Stomach (tissue), 9 donors: ENCODE data around the gene ZNF879. TPM values are rescaled to one million over a fixed set of nuclear protein-coding genes. Genes with fewer than 3 reads are reported as not detected.

Source experiments
- DNase-seq, 2 donors: peaks; one replicate each; pipeline versions ENCODE4 v3.0.0 to v3.0.0-alpha.2; 2013 to 2019
- H3K27ac ChIP-seq, 5 donors: fragments of 200-600 bp in 4 of 5; sonication (generic) in 4 of 5; one replicate each; pipeline ENCODE4 v1.5.1; 2013 to 2019; ENCODE audit warnings: mild to moderate bottlenecking in 1 of 5, moderate library complexity in 1 of 5
- H3K27me3 ChIP-seq, 3 donors: fragments of 200-600 bp; sonication (generic); one replicate each; pipeline ENCODE4 v1.5.1; 2017 to 2019; ENCODE audit warnings: mixed run types in 1 of 3
- H3K36me3 ChIP-seq, 4 donors: fragments of 200-600 bp; sonication (generic); 1 replicate in 3 of 4; 2 replicates in 1 of 4; pipeline ENCODE4 v1.5.1; 2016 to 2019
- H3K4me1 ChIP-seq, 4 donors: fragments of 200-600 bp; sonication (generic); one replicate each; pipeline ENCODE4 v1.5.1; 2016 to 2019
- H3K4me3 ChIP-seq, 4 donors: fragments of 200-600 bp; sonication (generic) in 3 of 4; one replicate each; pipeline ENCODE4 v1.5.1; 2016 to 2019; ENCODE audit warnings: mild to moderate bottlenecking in 1 of 4
- H3K9me3 ChIP-seq, 4 donors: fragments of 200-600 bp; sonication (generic); one replicate each; pipeline ENCODE4 v1.5.1; 2016 to 2019
- EP300 ChIP-seq: sonication (generic); formaldehyde crosslinking; IDR thresholded peaks from one replicate; pipeline ENCODE4 v1.6.1; 2017; ENCODE audit warnings: antibody characterized with exemption
- POLR2A ChIP-seq, 4 donors: fragments of 450-650 bp; IDR thresholded peaks; one replicate each; pipeline ENCODE4 v1.6.1; 2016; ENCODE audit warnings: antibody characterized with exemption in 4 of 4, control low read depth in 2 of 4, mild to moderate bottlenecking in 1 of 4, moderate library complexity in 1 of 4
- POLR2AphosphoS5 ChIP-seq, 3 donors: sonication (generic); formaldehyde crosslinking; IDR thresholded peaks; one replicate each; pipeline ENCODE4 v1.6.1; 2016; ENCODE audit warnings: antibody characterized with exemption in 3 of 3
- WGBS, 5 donors: extraction: QIAGEN DNeasy Blood & Tissue Kit in 3 of 5; methylation state at CpG; one replicate each; pipeline versions ENCODE4 v1.1.5 to v1.1.7; 2013 to 2018; 5-methylcytosine and 5-hydroxymethylcytosine counted together
- intact Hi-C: fragments of 100-400 bp; cut with DNase I; formaldehyde crosslinking; loops from one replicate; pipeline ENCODE4 v1.15.1; 2023; ENCODE audit warnings: low total_unique reads
- polyA plus RNA-seq, 3 donors: library from polyadenylated mRNA; stranded (reverse); fragments of 200-250 nt; gene quantifications; one replicate each; pipeline ENCODE4 v1.2.3, GENCODE V29; 2013
- total RNA-seq, 5 donors: library from RNA; depleted of rRNA; stranded (reverse); fragments of >200 nt; gene quantifications; one replicate each; pipeline versions ENCODE4 v1.1.0 to v1.2.3, GENCODE V29; 2014 to 2016
- TF ChIP-seq, protein P1 (sequence below), 7 experiments: fragments of 450-650 bp in 4 of 7; fragments of 200-600 bp in 3 of 7; sonication (generic) in 3 of 7; IDR thresholded peaks; one replicate each; pipeline ENCODE4 v1.5.1; 2016 to 2019; ENCODE audit warnings: antibody characterized with exemption in 7 of 7, control low read depth in 2 of 7, mild to moderate bottlenecking in 1 of 7
- donor health status: healthy with polysubstance abuse.
- donor health status: Bipolar disorder and iron deficiency.
- donor health status: healthy.

Gene ZNF879
- total and polyA plus RNA-seq, 8 donors: 0.76 to 18.7 (median 3.2) TPM

DNA sequence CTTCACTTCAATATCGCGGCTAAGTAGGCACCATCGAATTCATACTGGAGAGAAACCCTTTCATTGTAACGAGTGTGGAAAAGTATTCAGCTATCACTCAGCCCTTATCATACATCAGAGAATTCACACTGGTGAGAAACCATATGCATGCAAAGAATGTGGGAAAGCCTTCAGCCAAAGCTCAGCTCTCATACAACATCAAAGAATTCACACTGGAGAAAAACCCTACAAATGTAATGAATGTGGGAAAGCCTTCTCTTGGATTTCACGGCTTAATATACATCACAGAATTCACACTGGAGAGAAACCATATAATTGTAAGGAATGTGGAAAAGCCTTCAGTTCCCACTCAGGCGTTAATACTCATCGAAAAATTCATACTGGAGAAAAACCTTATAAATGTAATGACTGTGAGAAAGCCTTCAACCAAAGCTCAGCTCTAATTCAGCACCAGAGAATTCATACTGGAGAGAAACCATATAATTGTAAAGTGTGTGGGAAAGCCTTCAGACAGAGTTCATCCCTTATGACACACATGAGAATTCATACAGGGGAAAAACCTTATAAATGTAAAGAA, 9.5 kb downstream of the ZNF879 start:
- peaks cover 68 to 100% (median 99%) of the 10 kb centered on the region in 4 donors for H3K9me3 ChIP-seq
- H3K36me3 ChIP-seq: peaks cover 49 to 69% (median 57%) of the 10 kb centered on the region in 4 donors
- 96 to 99% (median 98%) methylated on average over 7 of the region's 7 CpGs for WGBS, 5 donors

DNA sequence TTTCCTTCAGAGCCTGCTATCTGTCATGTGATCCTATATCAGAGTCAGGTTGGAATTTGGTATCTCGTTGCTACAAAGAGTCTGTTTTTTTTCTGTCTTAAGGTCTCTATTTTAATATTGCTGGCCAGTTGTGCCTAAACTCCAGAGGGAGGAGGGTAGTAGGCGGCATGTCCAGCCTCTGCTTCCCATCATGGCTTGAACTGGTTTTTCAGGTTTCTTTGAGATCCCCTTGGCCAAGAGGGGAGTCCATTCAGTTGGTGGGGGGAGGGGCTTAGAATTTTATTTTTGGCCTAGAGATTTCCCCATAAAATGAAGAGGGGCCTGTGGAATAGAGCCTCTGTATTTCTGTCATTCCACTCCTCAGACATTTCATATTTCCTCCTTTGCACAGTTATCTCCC, 21.2 kb downstream of the ZNF879 start:
- no peaks in the 10 kb centered on the region for H3K36me3 ChIP-seq
- 63 to 76% (median 70%) methylated on average over 2 of the region's 2 CpGs for WGBS, 5 donors
- intact Hi-C loops: no loop called here
- H3K27ac ChIP-seq: no peak overlapping the region
- H3K4me3 ChIP-seq: no peak overlapping the region
- TF ChIP-seq POLR2A (IDR thresholded peaks at IDR 0.05) (no peak), EP300 (no peak), POLR2AphosphoS5 (IDR thresholded peaks at IDR 0.05) (no peak)
- TF ChIP-seq, protein P1, sequence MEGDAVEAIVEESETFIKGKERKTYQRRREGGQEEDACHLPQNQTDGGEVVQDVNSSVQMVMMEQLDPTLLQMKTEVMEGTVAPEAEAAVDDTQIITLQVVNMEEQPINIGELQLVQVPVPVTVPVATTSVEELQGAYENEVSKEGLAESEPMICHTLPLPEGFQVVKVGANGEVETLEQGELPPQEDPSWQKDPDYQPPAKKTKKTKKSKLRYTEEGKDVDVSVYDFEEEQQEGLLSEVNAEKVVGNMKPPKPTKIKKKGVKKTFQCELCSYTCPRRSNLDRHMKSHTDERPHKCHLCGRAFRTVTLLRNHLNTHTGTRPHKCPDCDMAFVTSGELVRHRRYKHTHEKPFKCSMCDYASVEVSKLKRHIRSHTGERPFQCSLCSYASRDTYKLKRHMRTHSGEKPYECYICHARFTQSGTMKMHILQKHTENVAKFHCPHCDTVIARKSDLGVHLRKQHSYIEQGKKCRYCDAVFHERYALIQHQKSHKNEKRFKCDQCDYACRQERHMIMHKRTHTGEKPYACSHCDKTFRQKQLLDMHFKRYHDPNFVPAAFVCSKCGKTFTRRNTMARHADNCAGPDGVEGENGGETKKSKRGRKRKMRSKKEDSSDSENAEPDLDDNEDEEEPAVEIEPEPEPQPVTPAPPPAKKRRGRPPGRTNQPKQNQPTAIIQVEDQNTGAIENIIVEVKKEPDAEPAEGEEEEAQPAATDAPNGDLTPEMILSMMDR (IDR thresholded peaks at IDR 0.05): no peak
- DNase-seq: no peak
- H3K27me3 ChIP-seq: no peaks in the 10 kb centered on the region
- peaks cover 6 to 95% (median 58%) of the 10 kb centered on the region in 4 donors for H3K9me3 ChIP-seq
- no peaks in the 10 kb centered on the region for H3K4me1 ChIP-seq

More for the DNA sequence above, 9.5 kb downstream of the ZNF879 start:
- TF ChIP-seq EP300 (no peak), POLR2A (IDR thresholded peaks at IDR 0.05) (no peak), POLR2AphosphoS5 (IDR thresholded peaks at IDR 0.05) (no peak)
- TF ChIP-seq, protein P1 (IDR thresholded peaks at IDR 0.05): no peak
- H3K4me3 ChIP-seq: no peak overlapping the region
- H3K4me1 ChIP-seq: no peaks in the 10 kb centered on the region
- intact Hi-C loops: no loop called here
- no peak for DNase-seq
- no peaks in the 10 kb centered on the region for H3K27me3 ChIP-seq
- H3K27ac ChIP-seq: no peak overlapping the region

DNA sequence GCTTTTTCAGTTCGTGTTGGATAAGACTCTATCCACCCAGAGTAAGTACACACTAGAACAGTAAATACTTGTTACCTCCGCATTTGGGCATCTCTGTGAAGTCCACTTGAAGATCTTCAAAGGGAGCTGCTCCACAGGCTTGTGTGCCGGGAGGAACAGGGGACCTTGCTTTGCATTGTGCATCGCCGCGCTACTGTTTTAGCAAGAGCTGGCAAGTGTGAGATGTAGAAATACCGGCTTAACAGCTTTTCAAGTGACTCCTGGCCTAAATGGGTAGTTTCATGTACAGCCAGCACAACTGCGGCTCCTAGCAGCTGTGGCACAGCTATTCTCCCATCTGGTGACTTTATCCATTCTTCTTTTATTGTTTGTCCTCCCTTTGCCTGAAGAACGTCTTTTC, 28.2 kb downstream of the ZNF879 start:
- H3K27ac ChIP-seq: no peak overlapping the region
- no peak for DNase-seq
- 65 to 80% (median 76%) methylated on average over 9 of the region's 9 CpGs for WGBS, 5 donors
- no peak for TF ChIP-seq POLR2AphosphoS5 (IDR thresholded peaks at IDR 0.05)
- TF ChIP-seq, protein P1 (IDR thresholded peaks at IDR 0.05): no peak
- no peak for TF ChIP-seq POLR2A (IDR thresholded peaks at IDR 0.05)
- TF ChIP-seq EP300: no peak
- no peaks in the 10 kb centered on the region for H3K36me3 ChIP-seq
- no peaks in the 10 kb centered on the region for H3K4me1 ChIP-seq
- H3K27me3 ChIP-seq: no peaks in the 10 kb centered on the region
- H3K4me3 ChIP-seq: no peak overlapping the region
- intact Hi-C loops: loop anchor here (10.0 kb wide), 1 partner anchor 327 kb away; no protein-coding TSS in a partner anchor
- H3K9me3 ChIP-seq: peaks cover 0 to 80% (median 53%) of the 10 kb centered on the region in 4 donors

DNA sequence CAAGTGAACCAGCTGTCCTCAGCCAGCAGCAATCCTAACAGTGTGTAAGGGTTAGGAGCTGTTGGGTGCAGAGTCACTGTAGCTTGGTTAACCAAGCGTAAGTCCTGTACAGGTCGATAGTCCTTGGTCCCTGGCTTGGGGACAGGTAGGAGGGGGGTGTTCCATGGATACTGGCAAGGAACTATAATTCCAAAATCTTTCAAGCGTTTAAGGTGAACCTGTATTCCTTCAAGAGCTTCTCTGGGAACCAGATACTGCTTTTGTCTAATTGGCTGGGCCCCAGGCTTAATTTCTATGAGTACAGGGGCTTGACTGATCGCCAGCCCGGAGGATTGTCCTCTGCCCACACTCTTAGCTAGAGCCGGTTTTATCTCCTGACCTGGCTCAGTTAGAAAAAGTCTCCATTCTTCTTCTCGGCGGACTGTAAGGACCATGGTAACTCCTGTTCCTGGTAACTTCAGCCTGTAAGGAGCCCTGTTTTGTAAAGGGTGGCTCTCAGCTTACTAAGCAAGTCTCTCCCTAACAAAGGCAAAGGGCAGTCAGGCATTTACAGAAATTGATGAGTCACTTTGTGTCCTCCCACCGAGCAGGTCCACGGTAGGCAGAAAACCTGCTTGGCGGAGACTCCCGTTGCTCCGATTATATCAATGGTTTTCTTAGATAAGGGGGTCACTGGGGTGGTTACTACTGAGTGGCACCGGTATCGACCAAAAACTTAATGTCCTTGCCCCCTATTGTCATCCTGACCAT, 30.6 kb downstream of the ZNF879 start:
- no peak for TF ChIP-seq EP300
- TF ChIP-seq, protein P1 (IDR thresholded peaks at IDR 0.05): no peak
- no peak for TF ChIP-seq POLR2A (IDR thresholded peaks at IDR 0.05)
- no peak for TF ChIP-seq POLR2AphosphoS5 (IDR thresholded peaks at IDR 0.05)
- intact Hi-C loops: loop anchor here (10.0 kb wide), 1 partner anchor 329 kb away; no protein-coding TSS in a partner anchor
- 75 to 85% (median 80%) methylated on average over 15 of the region's 15 CpGs for WGBS, 5 donors

More for the DNA sequence above, 30.6 kb downstream of the ZNF879 start:
- Histone ChIP-seq H3K27me3 (no peaks in the 10 kb centered on the region), H3K27ac (no peak overlapping the region), H3K4me1 (no peaks in the 10 kb centered on the region), H3K9me3 (peaks cover 0 to 60% (median 40%) of the 10 kb centered on the region in 4 donors), H3K4me3 (no peak overlapping the region), H3K36me3 (no peaks in the 10 kb centered on the region)
- no peak for DNase-seq
